Occipital lobe (tissue), 2 donors: ENCODE results near the gene FBXO2. TPM values are rescaled to one million over a fixed set of nuclear protein-coding genes. Genes with fewer than 3 reads are reported as not detected.

Experiments
- DNase-seq: peaks from one replicate; lab custom pipeline; 2025; lab: John Stamatoyannopoulos, UW
- total RNA-seq: library from RNA; depleted of rRNA; stranded (reverse); fragments of >200 nt; gene quantifications from one replicate; pipeline ENCODE4 v1.2.3, GENCODE V29; 2014

The FBXO2 gene
- total RNA-seq, 1 donor from 2014 or later, result 2.7 TPM

GRCh38 chr1:11682287-11682771 is 28.1 kb upstream of the FBXO2 start:
- no peak for DNase-seq

DNA sequence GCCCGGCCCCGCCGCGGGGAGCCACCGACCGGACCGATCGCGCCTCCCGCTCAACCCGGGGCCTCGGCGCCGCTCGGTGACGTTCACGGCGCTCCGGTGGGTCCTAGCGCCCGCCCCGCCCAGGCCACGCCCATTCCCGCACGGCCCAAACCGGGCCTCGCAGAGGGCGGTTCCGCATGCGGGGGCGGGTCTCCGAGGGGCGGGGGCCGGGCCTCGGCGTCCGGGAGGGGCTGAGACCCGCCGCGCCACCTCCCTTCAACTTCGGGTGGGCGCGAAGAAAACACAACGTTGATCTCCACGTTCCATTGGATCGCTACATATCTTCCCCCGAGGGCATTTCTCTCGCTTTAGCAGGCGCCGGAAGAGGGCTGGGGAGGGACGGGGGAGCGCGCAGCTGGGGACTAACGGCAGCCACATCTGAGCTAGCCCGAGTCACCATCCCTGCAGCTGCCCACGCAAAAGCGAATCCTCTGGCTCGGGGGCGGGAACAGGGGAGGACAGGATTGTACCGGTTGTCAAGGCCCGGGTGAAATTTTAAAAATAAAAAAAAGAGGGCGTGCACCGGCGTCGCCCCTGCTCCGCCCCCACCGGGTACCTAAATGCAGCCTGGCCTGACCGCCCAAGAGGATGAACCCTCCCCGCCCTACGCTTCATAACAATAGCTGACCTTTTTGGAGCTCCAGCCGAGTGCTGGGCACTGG is 27.0 kb upstream of the FBXO2 start, which contains the start of gene MAD2L2:
Gene MAD2L2 (minus strand): TSS at position 78 of the 701 bp plus-strand sequence. CDS start 547 bp downstream, outside the sequence.
- DNase-seq, result peak; percentile 81

- no peak for DNase-seq
Observed at GRCh38 chr1:11680270-11681070, 26.2 kb upstream of the FBXO2 start.

- DNase-seq, result no peak
Observed at GRCh38 chr1:11678442-11678841, 24.2 kb upstream of the FBXO2 start.

DNA sequence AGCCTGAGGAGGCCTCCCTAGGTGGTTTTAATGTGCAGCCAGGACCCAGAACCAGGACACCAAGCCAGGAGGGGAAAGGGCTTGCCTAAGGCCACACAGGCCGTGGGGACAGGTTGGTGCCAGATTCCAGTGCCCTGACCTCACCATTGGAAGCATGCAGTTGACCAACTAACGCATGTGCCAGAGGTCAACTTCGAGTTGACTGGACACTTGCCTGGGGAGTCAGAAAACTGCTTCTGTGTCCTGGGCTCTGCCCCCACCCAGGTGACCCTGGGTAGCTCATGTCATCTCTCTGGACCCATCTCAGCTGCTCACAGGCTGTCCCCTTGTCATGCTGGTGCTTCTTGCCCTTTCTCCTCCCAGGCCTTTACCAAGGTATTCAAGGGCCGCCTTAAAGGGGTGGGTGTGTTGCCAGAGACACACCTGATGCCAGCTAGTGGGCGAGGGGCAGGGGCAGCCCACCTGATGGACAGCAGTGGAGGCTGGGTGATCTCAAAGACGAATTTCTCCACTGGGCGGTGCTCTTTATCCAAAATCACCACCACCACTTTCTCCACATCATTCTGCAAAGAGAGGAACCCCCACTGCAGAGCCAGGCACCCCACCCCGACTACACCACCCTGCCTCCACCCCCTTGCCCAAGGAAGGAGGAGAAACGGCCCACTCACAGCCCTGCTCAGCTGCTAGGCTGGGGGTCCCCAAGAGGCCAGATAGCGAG is 22.3 kb upstream of the FBXO2 start:
- DNase-seq, result no peak

DNA sequence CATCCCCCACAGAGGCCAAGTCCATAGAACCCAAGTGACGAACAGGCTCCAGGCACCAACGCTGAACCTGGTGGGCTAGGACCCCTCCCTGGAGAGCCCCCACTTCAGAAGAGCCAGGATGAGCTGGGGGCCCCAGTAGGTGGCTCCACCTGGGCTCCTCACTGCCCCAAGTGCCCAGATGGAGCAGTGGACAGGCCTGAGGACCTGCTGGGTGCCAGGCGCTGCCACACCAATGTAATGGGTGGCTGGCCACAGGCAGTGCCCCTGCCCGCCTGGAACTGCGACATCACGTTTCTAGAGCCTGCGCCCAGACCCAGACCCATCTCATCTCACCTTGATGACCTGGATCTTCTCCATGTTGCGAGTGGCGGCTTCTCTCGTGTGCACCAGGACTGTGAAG is 21.1 kb upstream of the FBXO2 start:
- no peak for DNase-seq

DNA sequence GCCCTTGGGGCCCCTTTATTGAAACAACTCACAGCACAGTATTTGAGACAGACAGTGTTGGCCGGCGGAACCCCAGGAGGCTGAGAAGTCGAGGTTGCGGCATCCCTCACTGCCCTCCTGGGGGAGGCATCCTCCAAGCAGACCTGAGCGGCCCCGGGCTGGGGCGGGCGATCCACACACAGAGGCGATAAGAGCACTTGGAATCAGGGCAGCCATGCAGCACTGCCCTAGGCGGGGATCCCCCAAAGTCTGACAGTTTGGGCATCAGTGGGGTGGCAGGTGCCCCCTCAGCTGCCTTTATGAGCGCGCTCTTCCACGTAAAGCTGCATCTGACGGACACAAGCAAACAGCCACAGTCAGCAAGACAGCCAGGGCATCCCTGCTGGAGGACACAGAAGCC is 20.3 kb upstream of the FBXO2 start:
- DNase-seq, result no peak

DNA sequence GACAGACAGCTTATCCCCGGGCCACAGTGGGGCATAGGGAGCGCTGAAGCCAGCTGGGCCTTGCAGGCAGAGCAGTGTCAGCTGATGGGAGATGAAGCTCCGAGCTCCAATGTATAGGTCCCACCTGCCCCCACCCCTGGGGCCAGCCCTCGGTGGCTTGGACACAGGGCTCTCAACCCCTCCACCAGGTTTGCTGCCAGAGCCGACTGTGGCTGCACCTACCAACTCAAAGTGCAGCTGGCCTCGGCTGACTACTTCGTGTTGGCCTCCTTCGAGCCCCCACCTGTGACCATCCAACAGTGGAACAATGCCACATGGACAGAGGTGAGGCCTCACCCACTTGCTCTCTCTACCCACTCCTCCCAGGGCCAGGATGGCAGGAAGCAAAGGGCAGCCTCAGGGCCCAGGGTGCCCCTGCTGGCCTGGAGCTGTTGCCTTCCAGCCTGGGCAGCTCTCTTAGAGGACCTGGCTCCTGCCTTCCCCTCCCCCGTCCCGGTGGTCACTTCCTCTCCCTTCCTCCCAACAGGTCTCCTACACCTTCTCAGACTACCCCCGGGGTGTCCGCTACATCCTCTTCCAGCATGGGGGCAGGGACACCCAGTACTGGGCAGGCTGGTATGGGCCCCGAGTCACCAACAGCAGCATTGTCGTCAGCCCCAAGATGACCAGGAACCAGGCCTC is 19.0 kb upstream of the FBXO2 start:
- DNase-seq, result no peak

GRCh38 chr1:11671544-11672286 is 17.5 kb upstream of the FBXO2 start:
- no peak for DNase-seq

DNA sequence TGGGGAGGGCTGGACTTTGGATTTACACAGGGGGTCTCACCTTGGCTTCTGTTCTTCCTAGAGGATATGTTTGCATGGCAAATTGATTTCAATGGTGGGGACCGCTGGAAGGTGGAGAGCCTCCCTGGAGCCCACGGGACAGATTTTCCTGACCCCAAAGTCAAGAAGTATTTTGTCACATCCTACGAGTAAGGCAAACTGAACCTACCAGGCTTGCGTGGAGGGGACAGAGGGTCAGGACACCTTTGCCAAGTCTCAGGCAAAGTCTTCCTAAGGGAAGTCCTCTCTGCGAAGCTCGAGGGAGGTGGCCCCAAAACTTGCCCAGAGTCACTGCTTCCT is 16.9 kb upstream of the FBXO2 start:
- DNase-seq, result no peak

- no peak for DNase-seq
Observed at GRCh38 chr1:11670747-11671146, 16.5 kb upstream of the FBXO2 start.

- no peak for DNase-seq
Observed at GRCh38 chr1:11668516-11668915, 14.3 kb upstream of the FBXO2 start.

- no peak for DNase-seq
Observed at GRCh38 chr1:11664336-11665065, 10.3 kb upstream of the FBXO2 start.

- DNase-seq, result no peak
Observed at GRCh38 chr1:11661103-11661502, 6.9 kb upstream of the FBXO2 start.

DNA sequence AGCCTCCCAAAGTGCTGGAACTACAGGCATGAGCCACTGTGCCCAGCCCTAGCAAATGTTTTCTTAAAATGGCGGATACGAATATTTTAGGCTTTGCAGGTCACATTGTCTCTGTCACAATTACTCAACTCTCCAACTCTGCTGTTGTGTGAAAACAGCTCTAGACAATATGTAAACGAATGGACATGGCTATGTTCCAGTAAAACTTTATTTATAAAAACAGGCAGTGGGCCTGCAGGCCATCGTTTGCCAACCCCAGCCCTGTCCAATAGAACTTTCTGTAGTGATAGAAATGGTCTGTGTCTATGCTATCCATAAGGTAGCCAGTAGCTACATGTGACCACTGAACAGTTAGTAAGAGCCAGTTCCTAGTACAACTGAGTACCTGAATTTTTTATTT is 5.5 kb upstream of the FBXO2 start:
- DNase-seq, result no peak

DNA sequence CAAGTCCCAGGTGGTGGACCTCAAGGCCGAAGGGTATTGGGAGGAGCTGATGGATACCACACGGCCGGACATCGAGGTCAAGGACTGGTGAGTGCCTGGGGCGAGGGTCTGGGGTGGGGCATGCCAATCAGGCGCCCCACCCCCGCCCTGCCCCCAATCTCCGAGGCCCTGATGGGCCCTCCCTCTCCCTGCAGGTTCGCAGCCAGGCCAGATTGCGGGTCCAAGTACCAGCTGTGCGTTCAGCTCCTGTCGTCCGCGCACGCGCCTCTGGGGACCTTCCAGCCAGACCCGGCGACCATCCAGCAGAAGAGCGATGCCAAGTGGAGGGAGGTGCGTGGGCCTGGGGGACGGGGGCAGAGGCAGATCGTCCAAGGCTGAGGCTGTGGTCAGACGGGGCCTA is 4.3 kb upstream of the FBXO2 start:
- DNase-seq, result no peak

GRCh38 chr1:11657654-11658053 is 3.4 kb upstream of the FBXO2 start:
- no peak for DNase-seq

- DNase-seq, result no peak
Observed at GRCh38 chr1:11654939-11655808, 945 bp upstream of the FBXO2 start.

GRCh38 chr1:11653861-11654136 is 430 bp downstream of the FBXO2 start:
- no peak for DNase-seq
